GM23338 (cell line): ENCODE measurements around the gene ATP1B2. TPM values are rescaled to one million over a fixed set of nuclear protein-coding genes. Genes with fewer than 3 reads are reported as not detected.

Experiments used
- ATAC-seq: fragments of 200-7000 bp; cut with Tn5 transposase; 3 replicates; pipeline ENCODE4 v1.9.1; 2020
- DNase-seq: peaks from one replicate; pipeline ENCODE4 v3.0.0-alpha.2; 2015; ENCODE audit warnings: low spot score
- H2AFZ ChIP-seq: fragments of 200-600 bp; sonication (generic); 2 replicates; pipeline ENCODE4 v1.8.0; 2016; ENCODE audit warnings: antibody characterized with exemption, mild to moderate bottlenecking, moderate library complexity
- H3F3A ChIP-seq: fragments of 200-600 bp; sonication (generic); replicated peaks from 2 replicates; pipeline ENCODE4 v1.8.0; 2017; ENCODE audit warnings: antibody characterized with exemption, mixed run types, low read depth
- H3K27ac ChIP-seq: fragments of 200-600 bp; sonication (generic); 2 replicates; pipeline ENCODE4 v1.6.1; 2016; ENCODE audit warnings: low read depth
- H3K27me3 ChIP-seq: fragments of 200-600 bp; sonication (generic); 2 replicates; pipeline ENCODE4 v1.8.0; 2016; ENCODE audit warnings: mild to moderate bottlenecking, mixed run types, moderate library complexity; ENCODE audit not compliant: insufficient read depth
- H3K36me3 ChIP-seq: fragments of 200-600 bp; sonication (generic); 2 replicates; pipeline ENCODE4 v1.8.0; 2016; ENCODE audit warnings: mild to moderate bottlenecking; ENCODE audit not compliant: insufficient read depth
- H3K4me1 ChIP-seq: fragments of 200-600 bp; sonication (generic); 2 replicates; pipeline ENCODE4 v1.8.0; 2016; ENCODE audit warnings: mild to moderate bottlenecking, moderate library complexity; ENCODE audit not compliant: insufficient read depth
- H3K4me2 ChIP-seq: fragments of 200-600 bp; sonication (generic); 2 replicates; pipeline ENCODE4 v1.7.1; 2017; ENCODE audit warnings: mixed run types
- H3K4me3 ChIP-seq: fragments of 200-600 bp; sonication (generic); 2 replicates; pipeline ENCODE4 v1.6.1; 2016; ENCODE audit warnings: mixed run types
- H3K79me2 ChIP-seq: fragments of 200-600 bp; sonication (generic); replicated peaks from 2 replicates; pipeline ENCODE4 v1.8.0; 2017; ENCODE audit warnings: mild to moderate bottlenecking; ENCODE audit not compliant: insufficient read depth
- H3K9me2 ChIP-seq: fragments of 200-600 bp; sonication (generic); 2 replicates; pipeline ENCODE4 v1.8.0; 2017; ENCODE audit not compliant: insufficient read depth
- H4K20me1 ChIP-seq: fragments of 200-600 bp; sonication (generic); replicated peaks from 2 replicates; pipeline ENCODE4 v1.8.0; 2017; ENCODE audit warnings: mild to moderate bottlenecking; ENCODE audit not compliant: insufficient read depth
- H3K27ac Mint-ChIP-seq: 2 replicates; pipeline ENCODE4 v1.8.0; 2020; ENCODE audit warnings: inconsistent platforms, mild to moderate bottlenecking, moderate library complexity, mixed read lengths
- H3K27me3 Mint-ChIP-seq: 3 replicates; pipeline ENCODE4 v1.8.0; 2022; ENCODE audit warnings: low read depth, mild to moderate bottlenecking, moderate library complexity, mixed read lengths, inconsistent platforms; ENCODE audit not compliant: insufficient read depth, poor library complexity
- H3K36me3 Mint-ChIP-seq: 3 replicates; pipeline ENCODE4 v1.8.0; 2021; ENCODE audit warnings: low read depth, mild to moderate bottlenecking, inconsistent platforms, moderate library complexity, mixed read lengths
- H3K4me1 Mint-ChIP-seq: 3 replicates; pipeline ENCODE4 v1.8.0; 2020; ENCODE audit warnings: mild to moderate bottlenecking, inconsistent platforms, mixed read lengths
- H3K4me3 Mint-ChIP-seq: 3 replicates; pipeline ENCODE4 v1.8.0; 2021; ENCODE audit warnings: moderate library complexity, mild to moderate bottlenecking, inconsistent platforms, mixed read lengths
- H3K9me3 Mint-ChIP-seq: 3 replicates; pipeline ENCODE4 v1.8.0; 2020; ENCODE audit warnings: moderate library complexity, mild to moderate bottlenecking, inconsistent platforms, mixed read lengths
- CREB1 ChIP-seq: fragments of 250-450 bp; sonication (Bioruptor Pico); IDR thresholded peaks from 2 replicates; pipeline ENCODE4 v1.5.0; 2020; ENCODE audit warnings: low read depth, mild to moderate bottlenecking, moderate library complexity
- EZH2phosphoT487 ChIP-seq: fragments of 200-600 bp; sonication (generic); IDR thresholded peaks from one replicate; pipeline ENCODE4 v1.8.1; 2018; ENCODE audit warnings: antibody characterized with exemption; ENCODE audit not compliant: unreplicated experiment
- JUNB ChIP-seq: IDR thresholded peaks from one replicate; pipeline ENCODE4 v1.6.1; 2016; ENCODE audit warnings: antibody characterized with exemption; ENCODE audit not compliant: unreplicated experiment
- NANOG ChIP-seq: IDR thresholded peaks from 2 replicates; pipeline ENCODE4 v1.6.1; 2016; ENCODE audit warnings: antibody characterized with exemption, borderline replicate concordance
- POLR2AphosphoS5 ChIP-seq: IDR thresholded peaks from 2 replicates; pipeline ENCODE4 v1.6.1; 2016; ENCODE audit warnings: antibody characterized with exemption, low read depth
- STAT1 ChIP-seq: IDR thresholded peaks from one replicate; pipeline ENCODE4 v1.6.1; 2016; ENCODE audit warnings: antibody characterized with exemption; ENCODE audit not compliant: unreplicated experiment
- ZNF114 ChIP-seq: fragments of 250-450 bp; sonication (Bioruptor Pico); IDR thresholded peaks from 2 replicates; pipeline ENCODE4 v1.5.0; 2020; ENCODE audit warnings: mild to moderate bottlenecking, moderate library complexity
- ZNF331 ChIP-seq: fragments of 250-450 bp; sonication (Bioruptor Pico); IDR thresholded peaks from 2 replicates; pipeline ENCODE4 v1.5.0; 2020; ENCODE audit warnings: low read depth, mild to moderate bottlenecking, moderate library complexity
- ZNF462 ChIP-seq: fragments of 250-450 bp; sonication (Bioruptor Pico); IDR thresholded peaks from 2 replicates; pipeline ENCODE4 v1.5.0; 2020; ENCODE audit warnings: mild to moderate bottlenecking, moderate library complexity
- polyA plus RNA-seq: library from polyadenylated mRNA; unstranded; fragments of >200 nt; fragmentation: Nextera tagmentation; extraction: Ambion mirVana; gene quantifications from 2 replicates; pipeline ENCODE4 v1.2.1, GENCODE V29; 2016
- total RNA-seq: library from RNA; depleted of rRNA; stranded (reverse); fragments of >200 nt; shearing (Covaris generic); gene quantifications from 2 replicates; pipeline ENCODE4 v1.2.3, GENCODE V29; 2014

The ATP1B2 gene
- total and polyA plus RNA-seq, 2 experiments from 2014 or later = 14.9 to 33.1 TPM

DNA sequence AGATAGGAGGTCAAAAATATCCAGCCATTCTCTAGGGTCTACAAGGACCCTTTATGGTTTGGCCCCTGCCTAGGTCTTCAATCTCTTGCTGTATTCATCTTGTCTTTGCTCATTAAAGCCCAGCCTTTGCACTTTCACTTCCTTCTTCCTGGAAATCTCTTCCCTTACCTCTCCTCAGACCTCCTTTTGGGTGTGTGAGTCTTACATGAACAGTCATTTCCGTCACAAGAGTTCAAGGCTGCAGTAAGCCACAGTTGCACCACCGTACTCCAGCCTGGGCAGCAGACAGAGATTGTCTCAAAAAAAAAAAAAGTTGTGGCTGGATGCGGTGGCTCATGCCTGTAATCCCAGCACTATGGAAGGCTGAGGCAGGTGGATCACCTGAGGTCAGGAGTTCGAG, 6.0 kb upstream of the ATP1B2 start:
- peaks cover 7% of the 10 kb centered on the region for H3K27me3 ChIP-seq
- no peak overlapping the region for H3K27ac ChIP-seq
- peaks cover 1% of the 10 kb centered on the region; the same call in 1 of the 2 replicates for H3K4me1 ChIP-seq
- Mint-ChIP-seq H3K27ac (no peak overlapping the region), H3K4me3 (no peak overlapping the region; the same call in 2 of the 3 replicates), H3K27me3 (peaks cover 13% of the 10 kb centered on the region), H3K9me3 (peaks cover 2% of the 10 kb centered on the region; the same call in 1 of the 3 replicates), H3K4me1 (peaks cover 1% of the 10 kb centered on the region), H3K36me3 (no peaks in the 10 kb centered on the region)
- H3F3A ChIP-seq = 0 out of 2 replicates have a peak, but pooled peaks cover under 1% of the 10 kb centered on the region
- TF ChIP-seq ZNF462 (CRISPR knock-in tag) = no peak
- DNase-seq = no peak
- no peak overlapping the region for H3K4me3 ChIP-seq
- no peaks in the 10 kb centered on the region for H3K79me2 ChIP-seq
- no peaks in the 10 kb centered on the region for H3K36me3 ChIP-seq
- H3K4me2 ChIP-seq = no peak overlapping the region
- H2AFZ ChIP-seq = no peak overlapping the region
- ATAC-seq = no peak
- H4K20me1 ChIP-seq = no peaks in the 10 kb centered on the region
- H3K9me2 ChIP-seq = no peaks in the 10 kb centered on the region

GRCh38 chr17:7646457-7646856, 4.3 kb upstream of the ATP1B2 start:
- Histone ChIP-seq H4K20me1 (no peaks in the 10 kb centered on the region), H3K4me2 (no peak overlapping the region), H3K9me2 (no peaks in the 10 kb centered on the region), H3K79me2 (no peaks in the 10 kb centered on the region), H3F3A (0 out of 2 replicates have a peak, but pooled peaks cover 4% of the 10 kb centered on the region), H3K4me1 (peaks cover 6% of the 10 kb centered on the region; the same call in 1 of the 2 replicates), H2AFZ (peak overlapping the region; percentile 72; the same call in 1 of the 2 replicates), H3K4me3 (no peak overlapping the region), H3K27me3 (peaks cover 17% of the 10 kb centered on the region), H3K36me3 (no peaks in the 10 kb centered on the region), H3K27ac (no peak overlapping the region)
- no peaks in the 10 kb centered on the region for H3K36me3 Mint-ChIP-seq
- H3K4me3 Mint-ChIP-seq = no peak overlapping the region
- H3K27ac Mint-ChIP-seq = no peak overlapping the region
- H3K27me3 Mint-ChIP-seq = peaks cover 27% of the 10 kb centered on the region
- peaks cover 10% of the 10 kb centered on the region for H3K4me1 Mint-ChIP-seq
- DNase-seq (no peak), ATAC-seq (no peak)
- H3K9me3 Mint-ChIP-seq = peaks cover 2% of the 10 kb centered on the region; the same call in 1 of the 3 replicates
- no peak for TF ChIP-seq EZH2phosphoT487
- TF ChIP-seq ZNF114 (CRISPR knock-in tag) = no peak
- no peak for TF ChIP-seq POLR2AphosphoS5
- TF ChIP-seq JUNB = no peak
- no peak for TF ChIP-seq STAT1
- no peak for TF ChIP-seq NANOG
- TF ChIP-seq CREB1 (CRISPR knock-in tag) = no peak
- TF ChIP-seq ZNF331 = no peak
